A673 (cell line): ENCODE results near the gene DLX1.

Experiments used
- CTCF ChIP-seq: fragments of 300-800, 200-600 bp; sonication (generic); conservative IDR thresholded peaks from 2 replicates; pipeline ENCODE4 v1.5.1; 2017; ENCODE audit warnings: low read depth, mild to moderate bottlenecking, antibody characterized with exemption, low read length, moderate library complexity, mixed read lengths
- EZH2 ChIP-seq: fragments of 200-600 bp; sonication (generic); IDR thresholded peaks from 2 replicates; pipeline ENCODE4 v1.6.1; 2017; ENCODE audit warnings: borderline replicate concordance, low read depth, mild to moderate bottlenecking, mixed read lengths, antibody characterized with exemption, low read length; ENCODE audit not compliant: poor library complexity, severe bottlenecking

DNA sequence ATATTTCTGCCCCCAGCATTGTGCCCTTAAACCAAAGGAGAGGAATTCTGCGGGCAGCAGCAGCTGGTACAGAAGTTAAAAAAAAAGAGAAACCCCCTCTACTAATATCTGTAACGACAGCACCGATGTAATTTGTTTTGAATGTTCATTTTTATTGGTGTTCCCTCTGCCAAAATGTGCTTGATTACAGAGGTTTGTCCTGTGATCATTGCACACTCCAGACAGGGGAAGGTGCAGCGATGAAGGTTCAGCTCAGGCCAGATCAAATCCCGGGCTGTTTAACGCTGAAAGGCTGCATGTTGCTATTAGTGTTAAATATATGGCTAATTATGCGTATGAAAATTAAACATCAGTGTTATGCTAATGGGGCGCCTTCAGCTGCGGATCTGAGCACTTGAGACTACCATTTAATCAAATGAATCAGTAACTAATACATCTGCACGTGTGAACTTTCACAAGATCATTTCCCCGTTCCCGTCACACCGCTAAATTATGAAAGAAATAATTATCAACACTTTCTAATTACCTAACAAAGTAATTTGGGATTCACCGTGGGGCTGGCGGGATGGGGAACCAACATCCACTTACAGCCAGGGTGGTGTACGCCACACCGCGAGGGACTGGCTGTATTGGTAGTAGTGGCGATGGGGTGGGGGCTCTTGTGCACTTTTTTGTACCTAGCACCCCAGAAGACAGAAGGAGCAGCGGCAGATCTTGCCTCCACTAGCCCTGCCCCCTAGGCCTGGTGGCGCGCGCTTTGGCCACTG lies 1.5 kb upstream of the DLX1 start:
- no peak for TF ChIP-seq EZH2
- no peak for TF ChIP-seq CTCF
